Measurements from ENCODE around the gene C1QTNF6.

The C1QTNF6 gene

DNA sequence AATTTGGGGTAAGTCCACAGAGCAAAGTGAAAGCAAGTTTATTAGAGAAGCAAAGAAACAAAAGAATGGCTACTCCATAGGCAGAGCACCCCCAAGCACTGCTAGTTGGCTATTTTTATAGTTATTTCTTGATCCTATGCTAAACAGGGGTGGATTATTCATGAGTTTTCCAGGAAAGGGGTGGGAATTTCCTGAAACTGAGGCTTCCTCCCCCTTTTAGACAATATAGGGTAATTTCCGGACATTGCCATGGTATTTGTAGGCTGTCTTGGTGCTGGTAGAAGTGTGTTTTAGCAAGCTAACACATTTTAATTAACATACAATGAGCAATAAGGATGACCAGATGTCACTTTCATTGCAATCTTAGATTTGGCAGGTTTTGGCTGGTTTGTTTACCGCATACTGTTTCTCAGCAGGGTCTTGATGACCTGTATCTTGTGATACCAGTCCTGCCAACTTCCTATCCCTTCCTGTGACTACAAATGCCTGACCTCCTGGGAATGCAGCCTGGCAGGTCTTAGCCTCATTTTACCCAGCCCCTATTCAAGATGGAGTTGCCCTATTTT, 937 bp upstream of the C1QTNF6 start:
- no peak for DNase-seq

DNA sequence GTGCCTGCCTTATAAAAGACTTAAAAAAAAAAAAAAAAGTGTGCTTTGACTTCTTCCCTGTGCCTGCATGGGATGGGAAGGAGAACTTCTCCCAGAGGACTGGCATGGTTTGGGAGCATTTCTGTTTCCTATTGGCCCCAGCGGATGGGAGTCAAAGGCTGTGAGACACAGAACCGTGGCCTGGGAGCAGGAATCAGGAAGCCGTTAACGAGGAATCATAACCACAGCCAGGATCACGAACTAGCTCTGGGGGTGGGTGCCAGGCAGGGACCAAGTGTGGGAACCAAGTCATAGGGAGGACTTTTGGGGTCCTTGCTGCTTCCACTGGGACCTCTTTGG, 526 bp downstream of the C1QTNF6 start:
- no peak for DNase-seq

DNA sequence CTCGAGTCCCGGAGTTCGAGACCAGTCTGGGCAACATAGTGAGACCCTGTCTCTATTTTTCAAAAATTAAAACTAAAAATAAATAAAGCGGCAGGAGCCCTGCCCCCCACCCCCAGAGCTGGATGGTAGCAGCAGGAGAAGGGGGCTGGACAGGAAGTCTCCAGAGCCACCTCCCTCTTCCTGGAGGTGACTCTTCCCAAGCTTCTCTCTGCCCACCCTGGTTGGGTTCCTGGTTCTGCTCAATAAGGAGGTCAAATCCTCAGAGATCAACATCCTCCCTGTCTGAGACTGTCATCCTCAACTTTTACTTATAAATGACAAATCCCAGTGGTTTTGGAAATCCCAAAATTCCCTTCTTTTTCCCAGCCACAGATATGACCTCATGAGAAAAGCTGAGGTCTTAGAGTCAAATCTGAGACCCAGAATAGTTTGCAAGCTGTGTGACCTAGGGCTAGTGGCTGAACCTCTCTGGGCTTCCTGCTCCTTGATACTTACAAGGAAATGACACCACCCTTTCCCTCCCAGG, 987 bp downstream of the C1QTNF6 start:
- DNase-seq, result no peak

DNA sequence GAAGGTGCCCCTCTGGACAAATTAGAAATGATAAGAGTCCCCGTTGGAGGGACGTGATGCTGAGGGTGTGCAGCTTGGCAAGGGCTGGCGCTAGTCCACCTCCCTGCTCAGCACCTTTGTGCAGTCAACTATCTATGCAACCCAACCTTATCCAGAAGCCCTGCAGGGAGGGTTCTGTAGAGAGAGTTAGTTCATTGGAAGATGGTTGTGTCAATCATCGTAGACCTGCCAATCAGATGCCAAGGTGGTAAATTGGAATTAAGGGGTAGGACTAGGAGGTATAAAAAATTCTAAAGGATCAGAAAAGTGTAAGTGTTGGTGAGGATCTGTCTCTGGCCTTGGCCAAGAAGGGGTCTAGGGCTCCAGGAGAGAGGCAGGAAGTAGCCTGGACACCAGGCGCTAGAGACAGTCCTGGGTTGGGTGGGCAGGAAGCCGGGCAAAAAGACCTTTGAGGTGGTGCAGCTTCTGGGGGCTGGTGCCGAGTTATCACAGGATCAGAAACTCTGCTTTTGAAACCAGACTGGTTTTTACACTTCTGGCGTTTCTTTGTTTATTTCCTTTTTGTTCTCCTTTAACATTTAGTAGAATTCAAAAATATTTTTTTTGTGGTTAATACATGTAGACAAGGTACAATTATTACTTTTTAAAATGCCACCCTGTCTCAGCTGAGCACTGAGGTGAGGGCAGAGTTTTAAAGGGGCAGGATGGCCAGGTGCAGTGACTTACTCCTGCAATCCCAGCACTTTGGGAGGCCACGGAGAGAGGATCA, 1.6 kb downstream of the C1QTNF6 start:
- peak; percentile 67 for DNase-seq

DNA sequence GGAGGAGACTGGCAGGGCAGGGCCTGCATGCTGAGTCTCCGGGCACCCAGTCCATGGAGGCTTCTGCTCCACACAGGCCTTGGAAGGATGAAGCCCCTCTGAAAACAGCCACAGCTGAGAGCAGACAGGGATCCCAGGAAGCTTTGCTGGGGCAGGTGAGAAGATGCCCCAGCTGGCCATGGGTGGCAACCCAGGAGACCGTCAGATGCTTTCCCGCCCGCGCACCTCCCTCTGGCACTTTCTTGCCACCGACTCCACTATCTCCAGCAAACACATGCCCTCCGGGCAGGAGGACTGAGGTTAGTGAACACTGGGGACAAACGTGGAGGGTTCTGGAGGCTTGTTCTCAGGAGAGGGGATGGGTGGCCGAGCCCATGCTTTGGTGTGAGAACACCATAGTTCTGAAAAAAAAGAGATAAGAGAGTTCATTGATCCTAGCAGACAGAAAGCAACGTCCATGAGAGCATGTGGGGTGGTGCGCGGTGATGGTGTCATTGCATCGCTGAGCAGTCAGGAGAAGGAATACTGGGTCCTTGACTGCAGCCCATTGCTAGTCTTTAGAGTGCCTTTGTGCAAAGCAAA, 2.3 kb downstream of the C1QTNF6 start:
- DNase-seq, result no peak

DNA sequence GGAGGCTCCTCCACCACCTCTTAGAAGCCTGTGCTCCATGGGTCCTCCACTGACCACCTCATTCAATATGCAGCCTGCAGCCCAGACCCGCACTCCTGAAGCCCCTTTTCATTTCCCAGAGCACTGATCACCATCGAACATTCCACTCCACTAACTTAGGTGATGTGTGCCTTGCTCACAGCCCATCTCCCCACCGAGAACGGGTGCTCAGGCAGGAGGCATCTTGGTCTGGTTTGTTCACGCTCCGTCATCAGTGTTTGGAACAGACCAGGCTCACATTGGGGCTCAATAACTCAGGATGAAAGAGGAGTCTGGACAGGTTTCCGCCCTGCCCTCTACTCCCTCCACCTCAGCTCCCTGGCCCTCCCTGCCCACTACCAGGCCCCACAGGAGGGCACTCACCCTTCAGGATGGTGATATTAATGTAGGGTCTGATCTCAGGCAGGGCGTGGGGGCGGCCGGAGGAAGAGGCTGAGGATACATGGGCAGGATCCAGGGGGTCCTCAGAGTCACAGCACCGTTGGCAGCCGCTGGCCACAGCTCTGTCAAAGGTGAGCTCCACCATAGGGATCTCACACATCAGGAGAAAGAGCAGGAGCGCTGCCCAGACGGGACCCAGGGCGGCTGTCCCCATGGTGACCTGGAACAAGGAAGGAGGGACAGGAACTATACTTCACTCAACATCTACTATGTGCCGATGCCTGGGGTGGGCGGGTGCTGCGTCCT, 3.1 kb downstream of the C1QTNF6 start:
- no peak for DNase-seq

DNA sequence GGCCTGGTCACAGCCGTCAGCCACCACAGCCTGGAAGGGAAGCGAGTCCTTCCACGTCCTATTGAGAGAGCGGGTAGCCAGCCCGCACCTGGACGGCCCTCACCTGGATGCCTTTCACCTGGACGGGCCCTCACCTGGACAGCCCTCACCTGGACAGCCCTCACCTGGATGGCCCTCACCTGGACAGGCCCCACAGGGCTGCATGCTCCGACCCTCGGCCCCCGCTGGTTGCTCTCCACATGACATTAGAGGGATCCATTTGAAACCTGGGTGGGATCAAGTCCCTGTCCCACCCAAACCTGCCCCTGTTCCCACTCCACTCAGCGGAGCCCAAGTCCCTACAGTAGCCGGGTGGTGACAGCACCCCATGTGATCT, 3.7 kb downstream of the C1QTNF6 start:
- no peak for DNase-seq

DNA sequence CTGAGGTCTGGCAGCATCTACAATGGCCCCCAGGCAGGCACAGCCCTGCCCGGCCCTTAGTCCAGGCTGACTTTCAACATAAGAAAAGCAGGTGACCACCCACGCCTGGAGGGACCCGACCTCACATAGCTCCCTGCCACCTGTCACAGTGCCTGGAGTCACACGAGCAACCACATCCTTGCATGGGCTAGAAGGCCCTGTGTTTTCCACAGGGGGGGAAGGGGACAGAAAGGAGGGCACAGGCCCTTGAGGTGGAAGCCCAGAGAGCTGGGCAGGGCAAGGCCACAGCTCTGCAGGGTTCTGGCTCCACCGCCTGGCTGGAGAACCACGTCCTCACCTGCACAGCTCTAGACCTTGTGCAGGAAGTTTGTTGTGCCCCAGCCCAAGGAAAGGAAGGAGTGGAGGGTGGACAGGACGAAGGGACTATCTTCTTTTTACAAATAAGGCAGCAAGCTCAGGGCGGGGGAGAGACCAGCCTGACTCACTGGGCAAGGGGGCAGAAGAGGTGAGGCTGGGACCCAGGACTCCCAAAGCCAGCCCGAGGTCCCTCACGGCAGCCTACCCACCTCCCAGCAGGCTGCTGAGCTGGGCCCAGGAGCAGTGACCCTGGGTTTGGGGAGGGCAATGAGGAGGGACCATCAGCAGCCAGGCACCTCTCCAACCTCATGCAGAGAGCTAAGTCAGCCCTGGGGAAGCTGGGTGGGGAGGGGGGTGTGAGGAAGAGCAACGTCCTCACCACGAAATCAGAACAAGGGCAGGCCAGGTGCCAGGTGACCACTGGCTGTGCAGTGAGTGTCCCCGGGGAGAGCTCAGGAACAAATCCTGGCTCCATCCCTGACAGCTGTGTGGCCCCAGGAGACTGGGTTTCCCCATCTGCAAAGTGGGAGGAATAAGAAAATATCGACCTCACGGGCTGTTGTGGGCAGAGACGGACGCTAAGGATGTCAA, 4.3 kb downstream of the C1QTNF6 start:
- no peak for DNase-seq

DNA sequence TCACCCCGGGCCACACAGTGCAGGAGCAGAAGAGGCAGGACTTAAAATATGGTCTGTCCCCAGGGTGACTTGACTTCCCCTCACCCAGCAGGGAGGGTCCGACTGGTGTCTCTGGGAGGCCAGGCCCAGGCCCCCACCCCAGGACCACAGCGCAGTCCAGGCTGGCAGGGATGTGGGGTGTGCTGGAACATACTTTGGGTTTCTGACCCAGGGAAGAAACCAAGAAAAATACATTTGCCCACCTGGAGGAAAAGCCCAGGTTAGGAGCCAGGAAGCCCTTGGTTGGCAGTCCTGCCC, 5.2 kb downstream of the C1QTNF6 start:
- DNase-seq, result no peak

DNA sequence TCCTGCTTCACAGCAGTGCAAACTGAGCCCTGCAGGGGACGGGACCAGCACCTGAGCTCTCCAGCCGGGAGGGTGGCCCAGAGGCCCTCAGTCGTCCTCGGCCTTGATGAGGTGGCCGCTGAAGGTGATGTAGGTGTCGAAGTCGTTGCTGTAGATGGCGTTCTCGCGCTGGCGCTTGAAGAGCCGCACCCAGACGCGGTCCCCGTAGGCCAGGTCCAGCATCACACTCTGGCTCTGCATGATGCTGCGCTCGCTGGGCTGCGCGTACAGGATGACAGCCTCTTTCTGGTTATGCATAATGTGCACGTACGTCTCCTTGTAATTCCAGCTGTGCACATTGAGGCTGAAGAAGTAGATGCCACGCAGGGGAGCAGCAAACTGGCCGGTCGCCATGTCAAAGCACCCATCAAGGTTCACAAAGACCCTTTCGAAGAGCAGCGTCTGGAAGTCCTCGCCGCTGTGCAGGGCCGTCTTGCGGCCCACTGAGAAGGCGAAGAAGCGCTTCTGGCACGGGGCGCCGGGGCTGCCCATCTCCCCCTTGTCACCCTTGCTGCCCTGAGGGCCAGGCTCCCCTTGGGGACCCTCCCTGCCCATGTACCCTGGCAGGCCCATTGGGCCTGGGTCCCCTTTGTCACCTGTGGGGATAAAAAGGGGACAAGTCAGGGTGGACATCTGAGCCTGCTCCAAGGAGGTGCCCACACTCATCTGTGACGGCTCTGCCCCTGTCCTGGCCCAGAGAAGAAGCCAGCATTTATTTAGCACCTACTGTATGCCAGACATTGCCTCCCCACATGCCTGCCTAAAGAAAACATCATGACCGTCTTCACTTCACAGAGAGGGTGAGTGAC, 5.7 kb downstream of the C1QTNF6 start:
- no peak for DNase-seq

DNA sequence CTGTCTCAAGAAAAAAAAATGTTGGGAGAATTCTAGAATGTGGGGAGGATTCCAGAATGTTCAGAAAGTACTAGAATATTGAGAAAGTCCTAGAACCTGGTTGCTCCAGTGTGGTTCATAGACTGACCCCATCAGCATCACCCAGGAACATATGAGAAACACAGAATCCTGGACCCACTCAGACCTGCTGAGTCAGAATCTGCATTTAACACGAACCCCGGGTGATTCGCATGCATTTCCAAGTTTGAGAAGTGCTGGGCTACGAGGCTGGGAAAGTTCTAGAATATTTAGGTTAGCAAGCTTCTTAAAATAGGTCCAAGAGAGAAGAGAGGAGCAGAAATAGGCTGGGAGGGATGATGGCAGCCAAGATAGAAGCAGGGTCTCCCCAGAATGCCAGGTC, 6.4 kb downstream of the C1QTNF6 start:
- DNase-seq, result no peak

DNA sequence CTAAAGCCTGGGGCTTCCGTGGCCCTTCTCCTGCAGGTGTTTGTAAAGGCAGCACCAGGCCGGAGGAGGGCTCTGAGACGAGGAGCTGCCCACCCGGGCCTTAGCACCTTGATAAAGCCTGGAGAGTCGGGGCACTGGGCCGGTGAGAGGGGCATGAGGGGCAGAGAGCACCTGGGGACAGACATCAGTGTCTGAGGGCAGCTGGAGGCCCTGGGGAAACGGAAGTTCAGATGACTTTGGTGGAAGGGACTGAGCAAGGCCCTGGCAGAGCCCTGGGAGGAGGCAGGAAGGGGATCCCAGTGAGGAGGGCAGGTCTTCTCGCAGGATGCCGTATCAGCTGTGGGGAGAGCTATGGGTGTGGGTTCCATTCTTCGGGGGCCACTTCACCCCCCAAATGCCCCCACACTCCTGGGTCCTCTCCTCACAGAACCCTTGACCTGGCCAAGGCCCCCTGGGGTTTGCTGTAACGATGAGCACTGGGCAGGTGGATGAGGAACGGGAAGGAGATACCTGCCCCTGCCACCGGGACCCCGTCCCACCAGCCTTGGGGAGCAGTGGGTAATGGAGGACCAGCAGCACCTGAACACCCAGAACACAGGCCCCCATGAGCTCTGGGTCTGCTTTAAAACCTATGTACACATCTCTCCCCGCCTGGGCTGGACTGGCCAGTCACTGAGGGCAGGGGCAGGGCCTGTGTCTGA, 7.4 kb downstream of the C1QTNF6 start:
- no peak for DNase-seq

DNA sequence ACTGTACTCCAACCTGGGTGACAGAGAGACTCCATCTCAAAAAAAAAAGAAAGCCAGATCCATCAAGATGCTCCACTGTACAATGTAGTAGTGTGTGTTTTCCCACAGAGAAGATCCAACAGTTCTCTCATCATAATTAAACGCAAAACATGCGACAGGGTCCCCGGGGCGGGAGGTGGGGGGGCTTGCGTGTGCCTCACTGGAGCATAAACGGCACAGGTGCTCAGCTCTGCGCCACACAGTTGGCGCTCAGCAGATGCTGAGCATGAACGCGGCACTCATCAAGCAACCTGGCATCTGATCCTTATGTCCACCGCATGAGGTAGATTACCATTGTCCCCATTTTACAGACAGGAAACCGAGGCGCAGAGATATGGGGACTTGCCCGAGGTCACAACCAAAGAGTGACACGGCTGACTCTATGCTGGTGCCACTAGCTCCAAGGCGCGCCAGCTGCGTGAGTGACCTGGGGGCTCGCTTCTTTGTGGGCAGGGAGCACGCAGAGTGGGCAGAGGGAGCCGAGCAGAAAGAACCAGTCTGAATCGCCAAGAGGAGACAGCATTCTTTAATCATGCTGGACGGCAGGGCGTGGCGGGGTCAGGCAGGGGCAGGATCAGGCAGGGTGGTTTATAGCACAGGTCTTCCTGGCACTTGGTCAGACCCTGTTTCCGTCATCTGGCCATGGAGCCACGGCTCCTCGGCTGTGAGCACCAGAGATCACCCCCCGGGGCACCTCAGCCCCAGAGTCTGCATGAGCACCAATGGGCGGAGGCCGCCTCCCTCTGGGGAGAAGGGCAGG, 8.2 kb downstream of the C1QTNF6 start:
- no peak for DNase-seq

DNA sequence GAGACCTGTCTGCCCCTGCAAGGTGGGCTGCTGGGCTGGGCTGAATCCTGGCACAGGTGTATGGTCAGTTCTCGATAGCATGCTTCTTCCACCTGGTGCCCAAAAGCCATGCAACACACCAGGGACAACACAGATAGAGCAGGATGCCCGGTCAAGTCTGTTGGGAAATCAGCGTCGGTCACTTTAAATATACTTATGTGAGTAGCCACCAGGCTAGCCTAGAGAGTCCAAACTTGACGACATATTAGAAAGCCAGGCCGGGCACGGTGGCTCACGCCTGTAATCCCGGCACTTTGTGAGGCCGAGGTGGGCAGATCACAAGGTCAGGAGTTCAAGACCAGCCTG, 8.9 kb downstream of the C1QTNF6 start:
- no peak for DNase-seq

DNA sequence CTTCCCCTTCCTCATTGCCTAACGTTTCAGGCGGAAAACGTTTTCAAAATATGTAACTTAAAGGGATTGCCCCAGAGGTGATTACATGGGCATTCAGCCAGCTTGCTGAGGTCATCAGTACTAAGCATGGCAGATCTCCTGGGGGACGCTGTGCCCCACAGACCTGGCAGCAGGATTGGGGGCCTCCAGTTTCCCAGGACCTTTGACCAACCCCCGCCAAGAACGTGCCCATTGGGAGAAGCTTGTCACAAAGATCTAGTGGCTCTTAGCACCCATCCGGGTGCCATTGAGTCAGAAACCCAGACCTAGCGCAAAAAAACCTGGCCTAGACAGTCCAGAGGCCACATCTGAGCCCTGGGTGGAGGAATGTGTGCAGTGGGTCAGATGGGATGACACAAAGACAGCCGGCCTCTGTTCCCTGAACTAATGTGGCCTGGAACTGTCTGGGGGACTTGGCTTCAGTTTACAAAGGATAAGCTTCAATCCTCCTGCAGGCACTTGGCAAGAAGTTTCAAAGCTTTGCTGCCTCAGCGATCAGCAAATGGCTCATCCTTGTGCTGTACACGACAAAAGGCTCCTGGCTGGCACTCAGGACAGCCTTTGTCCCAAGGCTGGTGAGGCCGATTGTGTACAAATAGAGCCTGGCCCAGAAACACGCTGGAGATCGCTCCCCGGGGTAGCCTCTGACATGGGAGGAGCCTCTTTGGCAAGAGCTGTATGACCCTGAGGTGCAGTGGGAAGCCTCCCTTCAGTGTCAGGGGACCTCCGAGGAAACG, 9.5 kb downstream of the C1QTNF6 start:
- DNase-seq, result no peak

DNA sequence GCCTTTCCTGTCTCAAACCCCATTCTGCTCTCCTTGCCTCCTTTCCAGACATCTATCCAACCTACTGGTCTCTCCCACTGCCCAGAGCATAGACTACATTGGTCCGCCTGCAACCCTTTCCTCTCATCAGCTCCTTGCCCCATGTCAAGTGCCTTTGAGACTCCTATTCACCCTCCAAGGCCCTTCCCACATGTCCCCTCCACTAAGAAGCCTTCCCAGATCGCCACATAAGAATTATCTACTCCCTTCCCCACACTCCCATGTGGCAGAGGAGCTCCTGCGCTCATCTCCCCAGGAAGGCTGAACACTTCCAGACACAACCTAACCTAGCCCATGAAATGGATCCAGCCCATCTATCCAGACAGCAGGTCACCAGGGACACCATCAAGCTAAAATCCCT, 10.3 kb downstream of the C1QTNF6 start:
- DNase-seq, result no peak

DNA sequence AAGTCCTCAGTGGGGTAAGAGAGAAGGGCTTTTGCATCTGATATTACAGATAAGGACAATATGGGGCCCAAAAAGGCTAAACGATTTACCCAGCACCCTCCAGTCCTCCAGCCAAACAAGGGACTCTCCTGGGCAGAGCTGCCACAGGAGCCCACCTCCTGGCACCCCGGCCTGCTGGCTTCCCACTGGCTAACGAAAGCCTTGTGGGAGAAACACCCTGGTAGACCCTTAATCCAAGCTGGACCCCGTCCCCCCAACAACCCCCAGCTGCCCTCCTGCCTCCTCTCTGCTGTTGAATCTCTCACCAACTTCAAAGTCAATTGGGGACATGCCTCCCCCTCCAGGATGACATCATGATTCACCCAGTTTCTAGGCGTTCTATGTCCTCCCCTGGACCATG, 10.8 kb downstream of the C1QTNF6 start:
- no peak for DNase-seq

DNA sequence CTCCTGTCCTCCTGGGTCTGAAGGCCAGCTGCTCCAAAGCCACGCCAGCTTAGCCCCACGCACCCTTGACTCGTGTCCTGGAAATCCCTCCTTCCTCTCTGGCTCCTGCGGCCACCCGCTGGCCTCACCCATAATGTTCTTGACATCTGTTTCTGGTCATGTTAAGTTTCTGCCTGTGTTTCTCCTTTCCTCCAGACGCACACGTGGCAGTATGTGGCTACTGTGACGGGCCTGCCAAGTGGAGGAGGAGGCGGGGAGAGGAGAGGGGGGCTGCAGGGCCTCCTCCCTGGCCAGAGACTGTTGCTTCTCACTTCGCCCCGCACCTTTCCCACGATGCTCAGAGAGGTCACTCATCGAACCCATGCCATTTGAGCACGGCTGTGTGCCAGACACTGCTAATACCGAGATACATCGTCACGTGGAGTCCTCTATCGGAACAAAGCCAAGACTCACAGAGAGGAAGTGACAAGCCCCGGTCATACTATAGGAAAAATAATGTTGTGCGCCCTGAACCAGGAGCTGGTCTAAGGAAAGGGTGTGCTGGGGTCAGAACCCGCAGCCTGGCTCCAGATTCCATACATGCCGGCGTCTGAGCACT, 11.5 kb downstream of the C1QTNF6 start:
- DNase-seq, result no peak

Measured in activated CD4-positive, alpha-beta T cell treated with anti-CD3 and anti-CD28 coated beads, Interleukin-10, Interleukin-2, amounts not matched to agents 100 ng/mL and 50 ng/mL, durations not matched to agents 16 hours and 8 hours (primary cell).